ENCODE measurements around the gene VWA8. TPM values are rescaled to one million over a fixed set of nuclear protein-coding genes. Genes with fewer than 3 reads are reported as not detected.
"Not testable (repeated sequence)": the region's sequence is repeated elsewhere in the genome, so short reads cannot be mapped to it uniquely, and the experiment has no call there.

The VWA8 gene
- total RNA-seq, 1 donor from 2014 or later, result 12.2 TPM

- H3K27me3 Mint-ChIP-seq (ENCODE audit: low read depth), result no peaks in the 10 kb centered on the region
- peaks cover 5% of the 10 kb centered on the region for H3K9me3 Mint-ChIP-seq (ENCODE audit: low read depth)
- no peak for TF ChIP-seq CTCF (IDR thresholded peaks at IDR 0.05)
- no peak overlapping the region for H3K27ac Mint-ChIP-seq (ENCODE audit: unreplicated experiment)
- DNase-seq (ENCODE audit: low spot score), result no peak
- peaks cover 3% of the 10 kb centered on the region for H3K4me1 Mint-ChIP-seq (ENCODE audit: low read depth)
- no peak overlapping the region for H3K4me3 Mint-ChIP-seq (ENCODE audit: unreplicated experiment)
- peaks cover 16% of the 10 kb centered on the region for H3K36me3 Mint-ChIP-seq (ENCODE audit: low read depth)
Observed at GRCh38 chr13:41756198-41756880, 204.6 kb downstream of the VWA8 start.

DNA sequence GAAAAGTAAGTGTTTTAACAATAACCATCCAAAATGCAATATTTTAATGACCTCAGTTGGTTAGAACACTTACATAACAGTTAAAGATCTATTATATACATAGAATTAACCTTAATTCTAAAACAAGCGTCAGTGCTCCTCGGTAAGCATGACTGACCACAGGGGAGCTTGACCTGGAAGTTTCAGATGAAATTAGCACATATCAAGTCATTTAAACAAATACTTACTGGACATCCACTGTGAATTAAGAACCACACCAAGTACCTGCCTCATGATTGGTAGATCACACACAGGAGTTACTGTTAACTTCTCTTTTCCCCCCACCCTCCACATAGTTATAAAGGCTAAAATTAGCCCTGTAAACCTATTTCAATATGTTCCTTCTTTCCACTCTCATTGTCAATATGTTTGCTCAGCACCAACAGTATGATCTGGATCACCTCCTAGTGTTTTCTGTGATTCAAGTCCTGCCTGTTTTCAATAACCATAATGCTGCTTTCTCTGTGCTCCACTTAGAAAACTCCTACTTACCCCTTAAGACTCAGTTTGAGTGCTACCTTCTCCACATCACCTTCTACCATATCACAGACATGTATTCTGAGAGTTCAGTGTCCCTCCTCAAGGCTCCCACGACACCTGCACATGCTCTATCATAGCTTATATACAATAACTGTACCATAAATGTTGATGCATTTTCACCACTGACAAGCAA, 209.0 kb downstream of the VWA8 start:
- Mint-ChIP-seq H3K9me3 (ENCODE audit: low read depth) (peaks cover 13% of the 10 kb centered on the region), H3K27me3 (ENCODE audit: low read depth) (no peaks in the 10 kb centered on the region), H3K4me1 (ENCODE audit: low read depth) (peaks cover 6% of the 10 kb centered on the region), H3K36me3 (ENCODE audit: low read depth) (peaks cover 21% of the 10 kb centered on the region), H3K4me3 (ENCODE audit: unreplicated experiment) (no peak overlapping the region), H3K27ac (ENCODE audit: unreplicated experiment) (no peak overlapping the region)
- TF ChIP-seq CTCF (IDR thresholded peaks at IDR 0.05), result no peak
- no peak for DNase-seq (ENCODE audit: low spot score)

DNA sequence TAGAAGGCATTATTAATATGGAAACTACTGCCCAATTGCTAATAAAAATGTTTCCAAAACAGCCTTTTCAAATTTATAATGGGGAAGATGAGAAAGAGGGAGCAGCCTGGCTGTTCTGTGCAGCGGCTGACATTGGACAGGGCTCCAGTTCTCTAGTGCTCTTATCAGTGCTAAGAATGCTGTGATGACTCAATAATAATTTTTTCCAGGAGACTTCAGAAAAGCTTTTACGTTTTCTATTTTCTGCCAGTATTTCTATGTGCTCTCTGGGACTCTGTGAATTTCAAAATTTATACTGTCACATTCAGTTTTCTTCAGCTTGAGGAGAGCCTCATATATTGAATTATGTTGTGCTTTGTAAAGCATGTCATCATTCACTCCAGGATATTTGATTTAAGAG, 209.6 kb downstream of the VWA8 start:
- no peak overlapping the region for H3K4me3 Mint-ChIP-seq (ENCODE audit: unreplicated experiment)
- no peak for DNase-seq (ENCODE audit: low spot score)
- H3K9me3 Mint-ChIP-seq (ENCODE audit: low read depth), result peaks cover 15% of the 10 kb centered on the region
- peaks cover 22% of the 10 kb centered on the region for H3K36me3 Mint-ChIP-seq (ENCODE audit: low read depth)
- no peak for TF ChIP-seq CTCF (IDR thresholded peaks at IDR 0.05)
- no peaks in the 10 kb centered on the region for H3K27me3 Mint-ChIP-seq (ENCODE audit: low read depth)
- peaks cover 8% of the 10 kb centered on the region for H3K4me1 Mint-ChIP-seq (ENCODE audit: low read depth)
- no peak overlapping the region for H3K27ac Mint-ChIP-seq (ENCODE audit: unreplicated experiment)

DNA sequence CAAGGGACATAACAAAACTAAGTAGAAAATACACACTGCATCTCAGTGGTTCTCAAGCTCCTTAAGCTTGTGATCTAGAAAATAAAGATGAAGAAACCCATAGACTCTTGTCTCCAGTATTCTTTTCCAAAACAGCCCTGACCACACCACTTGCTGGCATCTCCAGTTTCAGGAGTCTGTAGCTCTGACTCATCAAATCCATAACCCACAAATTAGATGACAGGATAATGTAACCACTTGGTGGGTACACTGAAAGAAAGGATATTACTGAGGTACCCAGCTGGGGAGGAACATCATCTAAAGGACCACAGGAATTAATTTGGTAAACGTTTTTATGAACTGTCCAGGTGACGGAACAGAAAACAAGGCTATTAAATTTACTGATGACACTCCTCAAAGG, 214.7 kb downstream of the VWA8 start:
- Mint-ChIP-seq H3K9me3 (ENCODE audit: low read depth) (peaks cover 16% of the 10 kb centered on the region), H3K4me3 (ENCODE audit: unreplicated experiment) (no peak overlapping the region), H3K27ac (ENCODE audit: unreplicated experiment) (no peak overlapping the region), H3K36me3 (ENCODE audit: low read depth) (peaks cover 19% of the 10 kb centered on the region), H3K4me1 (ENCODE audit: low read depth) (peaks cover 9% of the 10 kb centered on the region), H3K27me3 (ENCODE audit: low read depth) (no peaks in the 10 kb centered on the region)
- no peak for TF ChIP-seq CTCF (IDR thresholded peaks at IDR 0.05)
- DNase-seq (ENCODE audit: low spot score), result no peak

GRCh38 chr13:41745496-41745895, 215.4 kb downstream of the VWA8 start:
- DNase-seq (ENCODE audit: low spot score); H3K27me3 Mint-ChIP-seq (ENCODE audit: low read depth); H3K27ac Mint-ChIP-seq (ENCODE audit: unreplicated experiment); H3K4me3 Mint-ChIP-seq (ENCODE audit: unreplicated experiment): not testable (repeated sequence)
- peaks cover 12% of the 10 kb centered on the region for H3K4me1 Mint-ChIP-seq (ENCODE audit: low read depth)
- H3K36me3 Mint-ChIP-seq (ENCODE audit: low read depth), result peaks cover 19% of the 10 kb centered on the region
- peaks cover 16% of the 10 kb centered on the region for H3K9me3 Mint-ChIP-seq (ENCODE audit: low read depth)
